Adrenal gland (tissue), 12 donors: ENCODE data around the gene ADD1. TPM values are rescaled to one million over a fixed set of nuclear protein-coding genes. Genes with fewer than 3 reads are reported as not detected.

Experiments
- DNase-seq, 7 donors: peaks; one replicate each; pipeline ENCODE4 v3.0.0-alpha.2; 2019 to 2020
- H3K27ac ChIP-seq, 5 donors: fragments of 200-600 bp; sonication (generic) in 4 of 5; 1 replicate in 3 of 5; 2 replicates in 2 of 5; pipeline versions ENCODE4 v1.5.1 to v1.8.0; 2016 to 2020; ENCODE audit warnings: mild to moderate bottlenecking in 1 of 5
- H3K27me3 ChIP-seq: fragments of 200-600 bp; 2 replicates; pipeline ENCODE4 v1.8.0; 2021
- H3K36me3 ChIP-seq, 2 donors: fragments of 200-600 bp; replicated peaks in 1 of 2; 1 replicate in 1 of 2; 2 replicates in 1 of 2; pipeline versions ENCODE4 v1.5.1 to v1.8.0; 2018 to 2022
- H3K4me1 ChIP-seq, 2 donors: fragments of 200-600 bp; replicated peaks in 1 of 2; 1 replicate in 1 of 2; 2 replicates in 1 of 2; pipeline versions ENCODE4 v1.5.1 to v1.8.0; 2018 to 2021
- H3K4me3 ChIP-seq, 4 donors: fragments of 200-600 bp; sonication (generic) in 3 of 4; one replicate each; pipeline ENCODE4 v1.5.1; 2016 to 2018
- H3K9me3 ChIP-seq, 3 donors: fragments of 200-600 bp; sonication (generic) in 1 of 3; replicated peaks in 1 of 3; 1 replicate in 2 of 3; 2 replicates in 1 of 3; pipeline versions ENCODE4 v1.5.1 to v1.8.0; 2016 to 2021
- CTCF ChIP-seq, 6 experiments: fragments of 450-650 bp in 4 of 6; fragments of 200-600 bp in 2 of 6; sonication (generic) in 1 of 6; IDR thresholded peaks; 1 replicate in 5 of 6; 2 replicates in 1 of 6; pipeline versions ENCODE4 v1.5.1 to v1.8.0; 2016 to 2021; ENCODE audit warnings: antibody characterized with exemption in 6 of 6, mild to moderate bottlenecking in 2 of 6, moderate library complexity in 1 of 6
- POLR2A ChIP-seq, 2 donors: fragments of 450-650 bp; IDR thresholded peaks; one replicate each; pipeline ENCODE4 v1.6.1; 2017; ENCODE audit warnings: antibody characterized with exemption in 2 of 2, mild to moderate bottlenecking in 2 of 2, moderate library complexity in 1 of 2
- WGBS, 4 donors: extraction: QIAGEN DNeasy Blood & Tissue Kit in 2 of 4; methylation state at CpG; one replicate each; pipeline versions ENCODE4 v1.1.5 to v1.1.7; 2013 to 2017; 5-methylcytosine and 5-hydroxymethylcytosine counted together
- intact Hi-C, 2 donors: fragments of 100-400 bp; cut with DNase I; formaldehyde crosslinking; loops; one replicate each; pipeline versions ENCODE4 v1.14.1 to v1.15.0; 2022 to 2023
- polyA plus RNA-seq, 3 donors: library from polyadenylated mRNA; stranded (reverse); fragments of 200-250 nt in 2 of 3; fragments of 350-450 nt in 1 of 3; fragmentation: Illumina TruSeq in 1 of 3; extraction: RNeasy Lipid Tissue Mini Kit (QIAGEN cat#74804) in 1 of 3; gene quantifications; one replicate each; pipeline ENCODE4 v1.2.3, GENCODE V29; 2013 to 2014
- total RNA-seq, 9 donors: library from RNA; depleted of rRNA in 4 of 9; stranded (reverse); fragments of >200 nt in 4 of 9; fragments of 120-200 nt in 1 of 9; fragmentation: NEBNext Ultra II Directional in 1 of 9; extraction: Animal tissue kit (Norgen Biotek cat#: 25700) in 1 of 9; gene quantifications; one replicate each; pipeline versions ENCODE4 v1.1.0 to v1.2.4, GENCODE V29; 2013 to 2023
- donor health status: healthy with polysubstance abuse.
- donor health status: Bipolar disorder and iron deficiency.
- donor health status: DM: yes; HTN: yes; CAD: no.
- donor health status: DM: no; HTN: no; CAD: no.
- donor health status: DM: no; HTN: no; CAD: no.
- donor health status: DM: yes; HTN: yes; CAD: no.

The ADD1 gene
- total and polyA plus RNA-seq, 12 donors = 134 to 468 (median 241) TPM

GRCh38 chr4:2887343-2887742, 43.7 kb downstream of the ADD1 start:
- Histone ChIP-seq H3K36me3 (peaks cover 0 to 35% of the 10 kb centered on the region in 2 donors), H3K4me1 (peaks cover 4 to 14% of the 10 kb centered on the region in 2 donors), H3K4me3 (no peak overlapping the region), H3K27me3 (no peaks in the 10 kb centered on the region), H3K9me3 (no peaks in the 10 kb centered on the region), H3K27ac (no peak overlapping the region)
- intact Hi-C loops = no loop called here
- TF ChIP-seq POLR2A (IDR thresholded peaks at IDR 0.05) (no peak), CTCF (IDR thresholded peaks at IDR 0.05) (no peak)
- 78 to 93% (median 86%) methylated on average over 3 of the region's 3 CpGs for WGBS, 4 donors
- DNase-seq = no peak

- no peaks in the 10 kb centered on the region for H3K9me3 ChIP-seq
- no peak overlapping the region for H3K4me3 ChIP-seq
- intact Hi-C loops = no loop called here
- H3K27me3 ChIP-seq = no peaks in the 10 kb centered on the region
- H3K36me3 ChIP-seq = peaks cover 0 to 33% of the 10 kb centered on the region in 2 donors
- no peak overlapping the region for H3K27ac ChIP-seq
- 88 to 96% (median 95%) methylated on average over 3 of the region's 3 CpGs for WGBS, 4 donors
- TF ChIP-seq CTCF (IDR thresholded peaks at IDR 0.05) (no peak), POLR2A (IDR thresholded peaks at IDR 0.05) (no peak)
- DNase-seq = peak in 1 of 7 donors; percentile 9
- peaks cover 7 to 22% of the 10 kb centered on the region in 2 donors for H3K4me1 ChIP-seq
Measured at GRCh38 chr4:2888886-2889285, 45.2 kb downstream of the ADD1 start.

- no peak for TF ChIP-seq CTCF (IDR thresholded peaks at IDR 0.05)
- no peak for TF ChIP-seq POLR2A (IDR thresholded peaks at IDR 0.05)
- 47 to 69% (median 57%) methylated on average over 5 of the region's 5 CpGs for WGBS, 4 donors
- Histone ChIP-seq H3K4me1 (peaks cover 7 to 21% of the 10 kb centered on the region in 2 donors), H3K27ac (no peak overlapping the region), H3K9me3 (no peaks in the 10 kb centered on the region), H3K36me3 (peaks cover 0 to 37% of the 10 kb centered on the region in 2 donors), H3K4me3 (no peak overlapping the region), H3K27me3 (no peaks in the 10 kb centered on the region)
- no peak for DNase-seq
- intact Hi-C loops = loop anchor here in 1 of 2 donors (10.0 kb wide), 1 partner anchor 46 kb away; the partner anchor contains the start of gene ADD1
Measured at GRCh38 chr4:2891294-2891693, 47.6 kb downstream of the ADD1 start.

- Histone ChIP-seq H3K4me1 (peaks cover 7 to 20% of the 10 kb centered on the region in 2 donors), H3K27me3 (no peaks in the 10 kb centered on the region), H3K4me3 (no peak overlapping the region), H3K9me3 (no peaks in the 10 kb centered on the region), H3K27ac (no peak overlapping the region), H3K36me3 (peaks cover 0 to 45% of the 10 kb centered on the region in 2 donors)
- peak in 2 of 7 donors; percentile 45 to 57 for DNase-seq
- no peak for TF ChIP-seq POLR2A (IDR thresholded peaks at IDR 0.05)
- no peak for TF ChIP-seq CTCF (IDR thresholded peaks at IDR 0.05)
- WGBS, 4 donors = 27 to 47% (median 36%) methylated on average over 5 of the region's 5 CpGs
- intact Hi-C loops = loop anchor here in 1 of 2 donors (10.0 kb wide), 1 partner anchor 49 kb away; the partner anchor contains the start of gene ADD1
Measured at GRCh38 chr4:2893772-2894171, 50.1 kb downstream of the ADD1 start.
